IMR-90 (cell line): ENCODE measurements around the gene FEZ2. TPM values are rescaled to one million over a fixed set of nuclear protein-coding genes. Genes with fewer than 3 reads are reported as not detected.
A peak's percentile ranks its signal among the peaks of the same experiment; 100 is the strongest.

ENCODE experiments used
- ATAC-seq: fragments of 200-7000 bp; cut with Tn5 transposase; 2 replicates; pipeline ENCODE4 v1.9.1; 2020; ENCODE audit warnings: low read depth, mild to moderate bottlenecking, moderate library complexity
- BruUV-seq: library from RNA; stranded (reverse); fragments of 400-500 nt; replicated peaks from 2 replicates; lab custom pipeline; 2021; lab: Mats Ljungman, UMichigan
- CTCF ChIA-PET: fragments of 300-600 bp; formaldehyde crosslinking; extraction: SDS; loops from one replicate; lab custom pipeline; 2021; ENCODE audit warnings: antibody characterized with exemption; lab: Yijun Ruan, JAX
- POLR2A ChIA-PET: fragments of 300-600 bp; sonication (Branson Sonifier 250); formaldehyde crosslinking; loops from one replicate; lab custom pipeline; 2022; ENCODE audit warnings: antibody characterized with exemption; ENCODE audit not compliant: unreplicated experiment; lab: Charles Lee
- DNase-seq: peaks from one replicate; pipeline ENCODE4 v3.0.0; 2013
- H2AFZ ChIP-seq: replicated peaks from 2 replicates; pipeline ENCODE3; 2013; ENCODE audit warnings: low read length, mild to moderate bottlenecking; ENCODE audit not compliant: poor library complexity
- H2AK5ac ChIP-seq: 2 replicates; pipeline ENCODE4 v1.6.1; 2013; ENCODE audit warnings: low read depth, low read length, inconsistent platforms
- H2AK9ac ChIP-seq: replicated peaks from 2 replicates; pipeline ENCODE3; 2013; ENCODE audit warnings: mild to moderate bottlenecking, low read depth, low read length, moderate library complexity; ENCODE audit not compliant: poor library complexity
- H2BK120ac ChIP-seq: 2 replicates; pipeline ENCODE4 v1.6.1; 2013; ENCODE audit warnings: low read depth, low read length, inconsistent platforms
- H2BK15ac ChIP-seq: 3 replicates; pipeline ENCODE4 v1.6.1; 2013; ENCODE audit warnings: low read depth, low read length, inconsistent platforms
- H2BK20ac ChIP-seq: 2 replicates; pipeline ENCODE4 v1.6.1; 2013; ENCODE audit warnings: low read depth, mild to moderate bottlenecking, inconsistent platforms, low read length, moderate library complexity
- H2BK5ac ChIP-seq: 2 replicates; pipeline ENCODE4 v1.6.1; 2013; ENCODE audit warnings: mild to moderate bottlenecking, low read depth, low read length, inconsistent platforms; ENCODE audit not compliant: poor library complexity, severe bottlenecking
- H3K14ac ChIP-seq: replicated peaks from 2 replicates; pipeline ENCODE4 v1.6.1; 2013; ENCODE audit warnings: low read depth, low read length, inconsistent platforms
- H3K18ac ChIP-seq: 2 replicates; pipeline ENCODE4 v1.6.1; 2013; ENCODE audit warnings: low read depth, low read length, control low read depth
- H3K23ac ChIP-seq: 2 replicates; pipeline ENCODE4 v1.6.1; 2013; ENCODE audit warnings: low read depth, low read length, inconsistent platforms
- H3K27ac ChIP-seq: 2 replicates; pipeline ENCODE4 v1.5.1; 2013; ENCODE audit warnings: mild to moderate bottlenecking, control low read depth, low read length; ENCODE audit not compliant: insufficient read depth
- H3K27me3 ChIP-seq: 2 replicates; pipeline ENCODE4 v1.6.1; 2013; ENCODE audit warnings: low read length; ENCODE audit not compliant: control insufficient read depth, insufficient read depth
- H3K36me3 ChIP-seq: 2 replicates; pipeline ENCODE4 v1.6.1; 2013; ENCODE audit warnings: low read length, mixed read lengths; ENCODE audit not compliant: control insufficient read depth, insufficient read depth
- H3K4ac ChIP-seq: 2 replicates; pipeline ENCODE4 v1.6.1; 2013; ENCODE audit warnings: low read depth, low read length, inconsistent platforms
- H3K4me1 ChIP-seq: 2 replicates; pipeline ENCODE4 v1.6.1; 2013; ENCODE audit warnings: low read length, mixed read lengths; ENCODE audit not compliant: control insufficient read depth, insufficient read depth
- H3K4me2 ChIP-seq: 2 replicates; pipeline ENCODE4 v1.6.1; 2013; ENCODE audit warnings: low read depth, mild to moderate bottlenecking, control low read depth, low read length, moderate library complexity
- H3K4me3 ChIP-seq: 2 replicates; pipeline ENCODE4 v1.5.1; 2013; ENCODE audit warnings: low read depth, mild to moderate bottlenecking, control low read depth, low read length, moderate library complexity; ENCODE audit not compliant: insufficient read depth
- H3K56ac ChIP-seq: 2 replicates; pipeline ENCODE4 v1.6.1; 2013; ENCODE audit warnings: low read length, inconsistent platforms; ENCODE audit not compliant: insufficient read depth; ENCODE audit errors: extremely low read depth
- H3K79me1 ChIP-seq, 2 experiments: 2 replicates each; pipeline ENCODE4 v1.6.1; 2013; ENCODE audit warnings: low read length in 2 of 2, inconsistent platforms in 1 of 2, low read depth in 1 of 2
- H3K9ac ChIP-seq: 2 replicates; pipeline ENCODE4 v1.6.1; 2013; ENCODE audit warnings: low read depth, low read length, control low read depth
- H3K9me1 ChIP-seq: 2 replicates; pipeline ENCODE4 v1.6.1; 2013; ENCODE audit warnings: low read length, inconsistent platforms; ENCODE audit not compliant: insufficient read depth
- H3K9me3 ChIP-seq: 2 replicates; pipeline ENCODE4 v1.6.1; 2013; ENCODE audit warnings: low read length; ENCODE audit not compliant: control insufficient read depth, insufficient read depth
- H4K20me1 ChIP-seq: 2 replicates; pipeline ENCODE4 v1.6.1; 2013; ENCODE audit warnings: low read length, inconsistent platforms; ENCODE audit not compliant: insufficient read depth
- H4K5ac ChIP-seq: 2 replicates; pipeline ENCODE4 v1.6.1; 2013; ENCODE audit warnings: mild to moderate bottlenecking, low read depth, low read length, control low read depth
- H4K8ac ChIP-seq, 2 experiments: 2 replicates each; pipeline ENCODE4 v1.6.1; 2013; ENCODE audit warnings: low read depth in 2 of 2, low read length in 2 of 2, control low read depth in 1 of 2, inconsistent platforms in 1 of 2
- H4K91ac ChIP-seq: 2 replicates; pipeline ENCODE4 v1.6.1; 2013; ENCODE audit warnings: low read depth, low read length, inconsistent platforms; ENCODE audit not compliant: insufficient read depth
- CHD1 ChIP-seq: IDR thresholded peaks from 2 replicates; pipeline ENCODE4 v1.6.1; 2012; ENCODE audit warnings: low read depth, low read length, improper control_type of control experiment
- MAFK ChIP-seq: IDR thresholded peaks from 2 replicates; pipeline ENCODE4 v1.6.1; 2012; ENCODE audit warnings: low read depth, low read length, improper control_type of control experiment
- MAZ ChIP-seq: IDR thresholded peaks from 2 replicates; pipeline ENCODE4 v1.6.1; 2012; ENCODE audit warnings: low read depth, mild to moderate bottlenecking, low read length, improper control_type of control experiment, moderate library complexity, borderline replicate concordance
- RFX5 ChIP-seq: IDR thresholded peaks from 2 replicates; pipeline ENCODE4 v1.8.0; 2012; ENCODE audit warnings: low read depth, mild to moderate bottlenecking, low read length, moderate library complexity
- WGBS, 2 experiments: methylation state at CpG; one replicate each; pipeline versions ENCODE4 v1.1.5 to v1.1.7; 2013; ENCODE audit warnings: missing lambda C conversion rate in 2 of 2; ENCODE audit not compliant: insufficient read length in 1 of 2; ENCODE audit errors: extremely low coverage in 2 of 2; 5-methylcytosine and 5-hydroxymethylcytosine counted together
- dilution Hi-C: fragments of 300-500 bp; cut with HindIII; formaldehyde crosslinking; loops from one replicate; pipeline ENCODE4 v1.14.3; 2018; ENCODE audit warnings: low sequenced_read_pairs; ENCODE audit not compliant: unreplicated experiment
- in situ Hi-C: fragments of 300-500 bp; cut with MboI; formaldehyde crosslinking; loops from 3 replicates; pipeline ENCODE4 v1.14.3; 2019; ENCODE audit warnings: low sequenced_read_pairs, inconsistent platforms, mixed read lengths
- intact Hi-C: fragments of 100-400 bp; cut with micrococcal nuclease; formaldehyde crosslinking; loops from 2 replicates; pipeline ENCODE4 v1.10.0; 2022
- polyA plus RNA-seq, 3 experiments: library from polyadenylated mRNA; depleted of rRNA; stranded (reverse); fragments of >200 nt; gene quantifications; 2 replicates each; pipeline ENCODE4 v1.2.3, GENCODE V29; 2012; ENCODE audit warnings: low replicate concordance in 1 of 3
- total RNA-seq: library from RNA; depleted of rRNA; stranded (reverse); fragments of >200 nt; gene quantifications from 2 replicates; pipeline ENCODE4 v1.2.3, GENCODE V29; 2012
- TF ChIP-seq, protein P1 (sequence below): conservative IDR thresholded peaks from 2 replicates; pipeline ENCODE4 v1.5.1; 2012; ENCODE audit warnings: mild to moderate bottlenecking, low read depth, low read length, improper control_type of control experiment

FEZ2 gene
- total and polyA plus RNA-seq, 2 of the 4 experiments (the other 2 are of a cell fraction), result 19.4 to 31.6 TPM

DNA sequence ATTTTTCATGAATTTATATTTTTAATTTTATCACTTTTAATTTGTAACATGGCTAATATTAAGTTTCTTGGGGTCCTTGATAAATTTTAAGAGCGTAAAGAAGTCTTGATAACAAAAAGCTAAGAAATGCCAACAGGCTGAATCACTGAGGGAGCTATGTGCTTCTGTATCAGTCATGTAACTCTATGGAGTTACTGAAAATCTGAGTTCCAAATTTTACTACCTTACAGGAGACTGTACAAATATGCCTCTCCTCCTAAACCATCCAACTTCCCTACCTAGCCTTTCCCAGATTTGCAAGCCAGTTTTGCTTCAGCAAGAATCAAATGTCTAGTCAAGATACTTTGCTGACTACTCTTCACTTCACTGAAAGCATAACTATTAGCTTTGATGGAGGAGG is 35.7 kb downstream of the FEZ2 start:
- peak overlapping the region; percentile 86 for H3K27ac ChIP-seq
- no peaks in the 10 kb centered on the region for H3K9me3 ChIP-seq
- peak overlapping the region; percentile 88 for H2BK20ac ChIP-seq
- peak overlapping the region; percentile 60; the same call in 1 of the 2 replicates for H3K4ac ChIP-seq
- peak overlapping the region; percentile 92 for H2BK120ac ChIP-seq
- H4K5ac ChIP-seq, result peak overlapping the region; percentile 98; the same call in 1 of the 2 replicates
- H3K18ac ChIP-seq, result peak overlapping the region; percentile 100
- TF ChIP-seq, protein P1, sequence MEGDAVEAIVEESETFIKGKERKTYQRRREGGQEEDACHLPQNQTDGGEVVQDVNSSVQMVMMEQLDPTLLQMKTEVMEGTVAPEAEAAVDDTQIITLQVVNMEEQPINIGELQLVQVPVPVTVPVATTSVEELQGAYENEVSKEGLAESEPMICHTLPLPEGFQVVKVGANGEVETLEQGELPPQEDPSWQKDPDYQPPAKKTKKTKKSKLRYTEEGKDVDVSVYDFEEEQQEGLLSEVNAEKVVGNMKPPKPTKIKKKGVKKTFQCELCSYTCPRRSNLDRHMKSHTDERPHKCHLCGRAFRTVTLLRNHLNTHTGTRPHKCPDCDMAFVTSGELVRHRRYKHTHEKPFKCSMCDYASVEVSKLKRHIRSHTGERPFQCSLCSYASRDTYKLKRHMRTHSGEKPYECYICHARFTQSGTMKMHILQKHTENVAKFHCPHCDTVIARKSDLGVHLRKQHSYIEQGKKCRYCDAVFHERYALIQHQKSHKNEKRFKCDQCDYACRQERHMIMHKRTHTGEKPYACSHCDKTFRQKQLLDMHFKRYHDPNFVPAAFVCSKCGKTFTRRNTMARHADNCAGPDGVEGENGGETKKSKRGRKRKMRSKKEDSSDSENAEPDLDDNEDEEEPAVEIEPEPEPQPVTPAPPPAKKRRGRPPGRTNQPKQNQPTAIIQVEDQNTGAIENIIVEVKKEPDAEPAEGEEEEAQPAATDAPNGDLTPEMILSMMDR, result no peak
- no peak for TF ChIP-seq CHD1
- TF ChIP-seq MAFK, result no peak
- TF ChIP-seq MAZ, result no peak
- no peak for TF ChIP-seq RFX5
- H2AK9ac ChIP-seq, result no peak overlapping the region
- no CpG with 5 or more reads among the region's 1 CpG for WGBS, 2 experiments
- intact Hi-C loops, result no loop called here
- H3K4me1 ChIP-seq, result peaks cover 24% of the 10 kb centered on the region
- ChIA-PET POLR2A (no interaction called here), CTCF (interaction anchor here (0.9 to 1.2 kb wide), 2 partner anchors 18 to 110 kb away, joined by 3 read pairs; no protein-coding TSS in a partner anchor)
- peaks cover 34 to 50% of the 10 kb centered on the region in 2 experiments for H3K79me1 ChIP-seq
- H3K14ac ChIP-seq, result peak overlapping the region; percentile 79
- H2BK5ac ChIP-seq, result peak overlapping the region; percentile 96
- H4K20me1 ChIP-seq, result no peaks in the 10 kb centered on the region
- BruUV-seq, result no TSS peak
- dilution Hi-C loops, result no loop called here
- no peak overlapping the region for H2AFZ ChIP-seq
- peaks cover 13% of the 10 kb centered on the region for H3K9me1 ChIP-seq
- peak overlapping the region; percentile 32 for H3K23ac ChIP-seq
- peak overlapping the region; percentile 98 for H3K4me2 ChIP-seq
- H4K8ac ChIP-seq, result peak overlapping the region; percentile 87 to 94
- H3K4me3 ChIP-seq, result peak overlapping the region; percentile 9; the same call in 1 of the 2 replicates
- ATAC-seq (peak; percentile 56), DNase-seq (peak; percentile 79)
- H3K9ac ChIP-seq, result peak overlapping the region; percentile 85; the same call in 1 of the 2 replicates
- peak overlapping the region; percentile 96 for H3K56ac ChIP-seq
- in situ Hi-C loops, result no loop called here
- H2BK15ac ChIP-seq, result peak overlapping the region; percentile 92
- H2AK5ac ChIP-seq, result peak overlapping the region; percentile 96
- no peaks in the 10 kb centered on the region for H3K27me3 ChIP-seq
- H4K91ac ChIP-seq, result peak overlapping the region; percentile 99
- H3K36me3 ChIP-seq, result peaks cover 14% of the 10 kb centered on the region
